ENCODE measurements around the gene SORCS1. TPM values are rescaled to one million over a fixed set of nuclear protein-coding genes. Genes with fewer than 3 reads are reported as not detected.

Gene SORCS1
- total RNA-seq, 1 experiment from 2014 or later = not detected

DNA sequence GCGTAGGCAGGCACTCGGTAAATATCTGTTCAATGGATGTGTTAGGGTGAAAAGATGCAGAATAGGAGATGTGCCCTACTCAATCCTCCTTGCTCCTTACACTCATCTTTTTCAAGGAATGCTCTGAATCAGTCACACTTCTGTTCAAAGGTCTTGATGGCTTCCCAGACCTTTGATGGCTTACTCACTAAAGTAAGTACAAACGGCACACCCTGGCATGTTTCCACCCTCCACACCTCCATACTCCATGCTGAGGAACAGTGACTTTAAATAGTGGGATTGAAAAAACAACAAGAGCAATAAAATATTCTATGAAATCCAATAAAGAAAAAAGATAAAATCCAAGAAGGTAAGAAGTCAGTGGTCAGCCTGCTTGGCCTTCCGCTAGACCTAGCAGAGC lies 569.2 kb downstream of the SORCS1 start:
- DNase-seq (ENCODE audit: low read depth) = no peak

DNA sequence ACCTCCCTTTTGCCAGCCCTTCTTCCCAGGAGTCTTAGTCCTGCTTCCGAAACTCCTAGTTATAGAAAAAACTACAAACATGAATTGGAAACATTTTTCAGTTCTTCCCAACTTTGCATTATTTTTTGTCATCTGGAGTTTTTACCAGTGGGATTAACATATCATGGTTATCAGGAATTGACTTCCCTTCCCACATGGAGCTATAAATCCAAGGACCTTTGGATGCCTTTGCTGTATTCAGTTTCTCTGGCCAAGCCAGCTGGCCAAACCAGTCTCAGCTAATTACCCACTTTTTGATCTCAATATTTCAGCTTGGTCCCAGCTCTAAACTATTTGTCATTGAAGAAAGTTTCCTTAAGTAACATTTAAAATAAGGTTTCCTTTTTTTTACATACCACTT lies 570.6 kb downstream of the SORCS1 start:
- DNase-seq (ENCODE audit: low read depth) = no peak

DNA sequence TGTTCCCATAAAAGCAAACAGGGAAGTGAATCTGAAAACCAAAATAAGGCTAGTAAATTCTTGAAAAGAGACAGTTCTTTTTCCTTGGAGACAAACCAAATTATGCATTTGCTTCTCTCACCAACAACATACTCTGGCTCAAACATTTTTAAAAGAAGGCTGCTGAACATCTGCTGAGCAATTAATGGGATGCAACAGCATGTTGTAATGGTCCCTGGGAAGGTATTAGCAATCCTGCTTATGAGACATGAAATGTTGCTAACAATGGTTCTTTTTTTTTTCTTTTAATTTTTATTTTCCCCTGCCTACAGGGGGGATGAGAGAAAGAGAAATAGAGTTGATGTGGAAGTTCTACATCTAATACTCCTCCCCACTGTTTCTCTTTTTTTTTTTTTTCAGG lies 572.1 kb downstream of the SORCS1 start:
- DNase-seq (ENCODE audit: low read depth) = no peak

DNA sequence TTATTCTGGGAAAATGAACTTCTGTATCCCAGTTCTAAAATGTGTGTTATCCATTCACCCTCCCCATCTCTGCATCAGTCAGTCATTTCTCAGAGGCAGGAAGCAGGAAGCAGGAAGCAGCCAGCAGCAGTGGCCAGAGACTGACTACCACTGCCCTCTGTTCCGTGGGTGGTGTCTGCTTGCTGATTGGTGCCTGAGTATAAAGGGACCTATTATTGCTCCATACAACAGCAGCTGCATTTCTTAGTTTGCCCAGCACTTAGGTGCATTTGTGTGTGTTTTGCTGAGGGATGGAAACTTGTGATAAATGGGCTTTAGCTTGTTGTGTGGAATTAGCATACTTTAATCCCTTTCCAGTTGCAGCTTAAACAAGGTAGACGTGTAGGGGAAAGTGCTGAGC lies 582.2 kb downstream of the SORCS1 start:
- no peak for DNase-seq (ENCODE audit: low read depth)

DNA sequence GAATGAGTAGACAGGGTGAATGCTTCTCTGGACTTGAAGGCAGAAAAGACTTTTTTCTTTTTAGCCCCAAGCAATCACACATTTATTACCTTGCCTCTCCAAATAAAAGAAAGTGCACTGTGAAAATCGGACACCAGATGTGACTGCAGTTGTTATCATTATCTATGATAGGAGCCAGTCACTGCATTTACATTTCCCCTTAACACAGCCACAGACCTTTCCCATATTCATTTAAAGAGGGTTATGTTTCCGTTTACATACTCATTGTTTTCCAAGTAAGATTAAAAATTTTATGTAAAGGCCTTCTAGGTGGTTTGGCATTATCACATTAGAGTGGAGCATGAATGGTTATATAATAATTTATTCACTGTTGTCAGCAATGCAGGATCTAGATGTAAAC lies 586.8 kb downstream of the SORCS1 start:
- DNase-seq (ENCODE audit: low read depth) = no peak

DNA sequence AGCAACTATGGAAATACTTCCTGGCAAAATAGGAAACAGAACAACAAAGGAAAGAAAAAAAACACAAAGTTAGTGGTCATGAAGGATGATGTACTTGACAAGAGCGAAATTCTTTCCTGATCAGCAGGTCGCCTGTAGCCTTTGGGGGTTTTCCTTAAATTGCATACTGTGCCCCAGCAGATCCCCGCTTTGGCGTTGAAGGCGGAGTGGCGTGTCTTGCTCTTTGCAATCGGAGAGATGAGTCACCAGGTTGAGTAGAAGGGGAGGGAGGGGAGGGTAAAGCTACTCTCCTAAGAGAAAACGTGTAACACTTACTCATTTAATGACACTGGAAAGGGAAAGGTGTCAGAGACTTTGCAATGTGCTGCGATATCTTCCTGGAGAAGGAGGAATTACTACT lies 587.2 kb downstream of the SORCS1 start:
- no peak for DNase-seq (ENCODE audit: low read depth)

DNA sequence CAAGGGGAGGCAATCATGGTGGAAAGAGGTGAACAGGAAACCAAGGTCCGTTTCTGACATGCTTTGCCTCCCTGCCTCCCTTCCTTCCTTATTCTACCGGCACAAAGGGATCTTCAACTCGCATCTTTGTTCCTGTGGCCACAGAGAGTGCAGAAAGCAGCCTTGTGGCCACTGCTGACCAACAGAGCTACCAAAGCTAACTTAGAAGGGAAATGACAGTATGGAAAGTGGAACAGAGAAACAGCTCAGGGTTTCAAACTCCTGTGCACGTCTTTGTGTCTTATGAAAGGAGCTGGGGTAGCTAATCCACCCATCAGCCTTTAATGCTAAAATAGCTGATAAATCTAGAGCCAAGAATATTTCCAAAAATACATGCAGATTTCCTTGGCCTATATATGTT lies 588.0 kb downstream of the SORCS1 start:
- no peak for DNase-seq (ENCODE audit: low read depth)

DNA sequence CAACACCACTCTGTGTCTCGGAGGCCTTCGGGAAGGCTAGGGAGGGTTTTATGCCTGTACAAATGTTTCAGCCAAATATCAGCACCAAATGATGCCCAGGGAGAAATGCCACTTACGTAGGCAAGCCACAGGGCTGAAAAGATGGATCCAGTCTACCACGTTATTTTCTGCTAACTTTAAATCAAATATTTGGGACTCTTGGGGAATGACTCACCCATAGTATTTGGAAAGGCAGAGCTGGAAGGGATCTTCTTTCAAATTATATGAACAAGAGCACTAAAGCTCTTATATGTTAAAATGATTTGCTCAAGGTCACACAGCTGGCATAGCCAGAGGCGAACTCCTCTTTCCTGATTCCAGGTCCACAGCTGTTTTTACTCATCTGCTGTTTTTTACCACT lies 591.4 kb downstream of the SORCS1 start:
- DNase-seq (ENCODE audit: low read depth) = no peak

DNA sequence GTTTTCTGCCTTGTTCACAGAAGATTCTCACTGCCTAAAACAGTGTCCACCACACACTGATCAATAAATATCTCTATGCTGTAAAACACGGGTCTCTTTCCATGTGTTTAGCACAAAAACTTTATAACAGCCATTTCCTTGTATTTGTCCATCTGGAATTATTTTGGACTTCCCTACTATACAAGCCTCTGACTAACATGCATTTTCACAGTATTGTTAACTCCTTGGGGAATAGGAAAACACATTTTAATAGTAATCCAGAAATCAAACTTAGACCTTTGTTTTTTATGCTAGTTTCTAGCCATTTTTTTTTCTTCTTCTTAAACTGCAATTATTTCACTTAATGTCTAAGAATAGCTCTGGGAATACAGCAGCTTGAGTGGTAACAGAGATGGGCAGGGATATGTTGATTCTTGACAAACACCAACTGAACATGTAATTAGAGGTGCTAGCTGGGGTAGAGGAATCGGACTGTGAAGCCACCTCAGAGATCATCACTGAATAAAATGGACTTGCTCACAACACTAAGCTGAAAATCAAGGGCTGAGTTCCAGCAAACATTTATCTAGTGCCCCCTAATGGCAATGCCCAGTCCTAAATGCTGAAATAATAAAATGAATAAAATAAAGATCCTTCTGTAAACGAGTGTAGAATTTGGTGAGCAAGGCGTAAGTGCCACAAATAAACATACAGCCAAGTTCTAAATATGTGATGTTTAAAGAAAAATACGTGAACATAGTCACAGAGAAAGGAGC lies 593.1 kb downstream of the SORCS1 start:
- no peak for DNase-seq (ENCODE audit: low read depth)

DNA sequence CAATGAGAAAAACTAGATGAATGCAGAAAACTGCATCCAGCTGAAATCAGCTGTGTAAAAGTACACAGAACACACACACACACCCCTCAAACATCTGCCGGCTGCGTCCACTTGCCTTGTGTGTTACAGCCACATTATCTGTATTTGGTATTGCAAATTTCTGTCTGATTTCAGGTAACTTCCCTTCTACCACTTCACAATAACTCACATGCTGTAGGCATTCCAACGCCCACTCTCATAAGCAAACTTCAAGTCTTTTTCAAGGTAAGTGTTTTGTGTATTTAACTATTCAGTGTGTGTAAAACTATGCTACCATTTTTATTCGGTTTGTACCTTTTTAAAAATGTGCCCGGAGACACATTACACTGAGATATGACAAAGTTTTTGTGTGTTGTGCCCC lies 594.2 kb downstream of the SORCS1 start:
- no peak for DNase-seq (ENCODE audit: low read depth)

DNA sequence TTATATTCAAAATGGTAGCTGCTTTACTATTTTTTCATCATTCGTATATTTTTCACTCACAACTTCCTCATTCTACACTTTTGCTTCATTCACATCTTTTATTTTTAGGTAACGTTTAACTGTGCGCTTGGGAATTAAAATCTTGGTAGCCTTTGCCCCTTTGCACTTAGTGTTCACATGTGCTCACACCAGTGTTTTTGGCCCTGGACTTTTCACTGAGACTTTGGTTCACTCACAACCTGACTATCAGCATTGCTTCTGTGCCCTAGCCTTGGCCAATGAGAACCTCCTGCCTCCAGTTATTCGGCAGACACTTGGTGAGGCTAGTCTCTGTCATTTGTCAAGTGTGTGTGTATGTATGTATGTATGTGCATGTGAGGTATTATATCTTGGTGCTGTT lies 596.9 kb downstream of the SORCS1 start:
- no peak for DNase-seq (ENCODE audit: low read depth)

DNA sequence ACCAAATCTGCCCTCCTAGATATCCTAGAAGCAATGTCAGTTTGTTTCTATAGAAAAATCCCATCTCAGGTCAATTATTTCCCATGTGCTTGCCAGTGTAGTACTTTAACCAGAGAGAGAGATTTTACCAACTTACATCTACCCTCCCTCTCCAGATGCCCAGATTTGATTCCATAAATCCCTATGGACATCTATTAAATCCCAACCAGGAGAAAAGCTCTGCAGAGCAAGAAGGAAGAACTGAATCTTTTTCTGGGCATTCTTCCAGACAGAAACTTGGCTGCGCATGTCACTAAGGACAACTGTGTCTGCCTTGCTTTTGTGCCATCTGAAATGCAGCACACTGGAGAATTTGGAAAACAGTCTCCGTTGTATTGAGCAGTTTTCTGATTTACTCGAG lies 597.6 kb downstream of the SORCS1 start:
- no peak for DNase-seq (ENCODE audit: low read depth)

DNA sequence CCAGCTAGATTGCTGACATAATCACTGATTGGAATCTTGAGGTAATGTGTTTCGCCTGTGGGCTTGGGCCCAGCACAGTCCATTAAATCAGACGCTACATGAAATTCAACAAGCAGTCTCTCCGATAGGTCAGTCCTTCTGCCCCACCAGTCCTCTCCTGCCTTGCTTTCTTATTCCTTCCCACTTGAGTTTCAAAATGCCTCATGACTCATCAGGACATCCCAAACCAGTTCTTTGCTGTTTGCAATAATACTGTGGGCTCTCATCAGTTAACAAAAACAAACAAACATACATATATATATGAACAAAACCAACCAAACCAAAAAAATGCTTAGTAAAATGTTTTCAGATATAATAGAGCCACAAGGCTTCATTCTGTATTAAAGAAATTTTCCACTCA lies 599.0 kb downstream of the SORCS1 start:
- no peak for DNase-seq (ENCODE audit: low read depth)

DNA sequence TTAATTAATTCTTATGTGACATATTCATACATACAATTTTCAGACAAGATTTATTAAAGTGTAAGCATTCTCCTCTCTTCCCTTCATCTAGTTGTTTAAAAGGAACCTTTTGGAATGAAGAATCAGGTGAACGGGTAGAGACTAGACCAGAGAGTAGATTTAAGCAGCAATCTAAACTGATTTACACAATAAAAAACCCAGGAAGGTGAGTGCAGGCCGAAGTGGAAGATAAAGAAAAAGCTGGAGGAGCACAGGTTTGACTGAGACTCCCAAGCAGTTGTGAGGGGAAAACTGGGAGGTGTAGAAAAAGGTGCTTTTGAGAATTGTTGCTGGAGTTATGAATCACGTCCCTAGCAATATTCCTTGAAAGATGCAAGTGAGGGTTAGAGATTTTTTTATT lies 601.1 kb downstream of the SORCS1 start:
- DNase-seq (ENCODE audit: low read depth) = no peak

DNA sequence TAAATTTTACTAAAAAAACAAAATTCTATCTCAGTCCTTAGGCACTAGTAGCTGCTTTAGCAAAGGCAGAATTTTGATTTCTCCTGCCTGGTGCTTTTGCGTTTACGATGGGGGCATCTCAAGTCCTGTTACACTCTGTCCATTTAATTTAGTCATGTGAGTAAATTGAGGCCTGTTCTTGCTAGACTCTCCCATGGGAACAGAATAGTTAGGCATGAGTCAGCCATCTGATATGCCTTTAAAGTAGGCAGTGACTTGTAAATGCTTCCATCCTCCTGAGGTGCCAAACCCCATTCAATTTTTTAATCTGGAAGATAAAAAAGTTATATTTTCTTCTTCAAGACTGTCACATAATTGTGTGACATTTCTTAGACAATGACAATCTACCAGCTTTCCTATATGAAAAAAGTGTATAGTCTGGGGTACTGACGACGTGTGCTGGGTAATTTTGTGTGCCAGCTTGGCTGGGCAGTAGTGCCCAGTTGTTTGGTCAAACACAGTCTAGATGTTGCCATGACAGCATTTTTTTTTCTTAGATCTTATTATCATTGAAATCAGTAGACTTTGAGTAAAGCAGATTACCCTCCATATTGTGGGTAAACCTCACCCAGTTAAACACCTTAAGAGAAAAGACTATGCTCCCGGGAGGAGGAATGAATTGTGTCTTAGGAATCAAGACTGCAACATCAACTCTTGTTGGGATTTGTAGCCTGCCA lies 603.4 kb downstream of the SORCS1 start:
- DNase-seq (ENCODE audit: low read depth) = no peak

DNA sequence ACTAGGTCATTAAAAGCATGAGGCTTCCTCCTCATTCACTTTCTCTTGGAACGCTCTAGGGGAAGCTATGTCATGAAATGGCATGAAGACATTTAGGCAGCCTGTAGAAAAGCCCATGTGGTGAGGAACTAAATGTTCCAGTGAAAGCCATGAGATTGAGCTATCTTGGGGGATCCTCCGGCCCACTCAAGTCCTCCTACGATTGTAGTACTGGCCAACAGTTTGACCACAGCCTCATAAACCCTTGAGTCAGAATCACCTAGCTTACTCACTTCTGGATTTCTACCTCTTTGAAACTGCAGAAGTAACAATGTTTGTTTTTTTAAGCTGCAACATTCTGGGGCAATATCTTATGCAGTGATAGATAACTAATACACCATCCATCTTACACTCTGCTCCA lies 605.1 kb downstream of the SORCS1 start:
- DNase-seq (ENCODE audit: low read depth) = no peak

DNA sequence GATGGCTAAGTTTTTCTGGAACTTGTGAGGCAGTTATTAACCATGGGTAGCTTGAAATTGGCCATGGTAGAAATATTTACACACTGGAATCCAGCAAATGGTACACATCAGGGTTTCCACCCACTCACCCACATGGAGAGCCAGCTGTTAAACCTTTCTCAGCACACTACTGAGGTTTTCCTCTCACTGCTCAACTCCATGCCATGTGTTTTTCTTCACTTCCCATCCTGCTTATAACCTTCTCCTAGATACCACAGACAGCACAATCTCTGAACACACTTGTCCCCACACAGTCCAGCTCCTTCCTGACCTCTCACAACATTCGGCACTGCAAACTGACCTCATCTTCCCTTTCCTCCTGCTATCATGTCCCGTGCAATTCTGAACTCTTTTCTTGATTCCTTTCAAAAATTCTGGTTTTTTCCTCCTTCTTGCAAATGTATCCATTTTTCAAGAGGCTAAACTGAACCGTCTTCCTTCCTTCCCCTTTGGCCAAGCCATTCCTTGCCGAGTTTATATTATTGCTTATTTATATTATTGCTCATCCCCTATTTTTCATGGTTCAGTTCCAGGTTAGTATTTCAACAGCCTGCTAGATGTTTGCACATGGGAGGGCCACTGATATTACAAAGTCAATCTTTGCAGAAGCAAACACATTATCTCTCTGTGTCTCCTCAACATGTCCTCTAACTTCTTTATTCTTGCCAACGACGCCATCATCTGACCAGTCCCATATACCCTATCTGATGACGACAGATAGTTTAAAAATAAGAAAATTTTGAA lies 606.4 kb downstream of the SORCS1 start:
- DNase-seq (ENCODE audit: low read depth) = no peak

DNA sequence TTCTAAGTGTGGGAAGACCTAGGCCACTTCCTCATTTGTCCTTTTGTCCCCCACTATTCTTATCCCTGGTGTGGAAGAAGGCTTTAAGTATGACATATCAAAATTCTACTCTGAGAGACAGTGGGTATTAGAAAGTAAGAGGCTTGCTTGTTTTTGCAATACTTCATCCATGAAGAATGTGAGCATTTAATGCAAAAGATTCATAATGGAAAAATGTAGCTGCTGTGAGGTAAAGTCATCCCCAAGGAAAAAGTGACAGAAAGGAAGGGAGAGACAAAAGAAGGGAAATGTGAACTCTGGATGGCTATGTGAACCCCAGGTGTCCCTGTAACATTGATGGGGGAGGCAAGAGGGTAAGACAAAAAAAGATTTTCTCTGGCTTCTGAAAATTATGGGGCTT lies 607.5 kb downstream of the SORCS1 start:
- DNase-seq (ENCODE audit: low read depth) = no peak

DNA sequence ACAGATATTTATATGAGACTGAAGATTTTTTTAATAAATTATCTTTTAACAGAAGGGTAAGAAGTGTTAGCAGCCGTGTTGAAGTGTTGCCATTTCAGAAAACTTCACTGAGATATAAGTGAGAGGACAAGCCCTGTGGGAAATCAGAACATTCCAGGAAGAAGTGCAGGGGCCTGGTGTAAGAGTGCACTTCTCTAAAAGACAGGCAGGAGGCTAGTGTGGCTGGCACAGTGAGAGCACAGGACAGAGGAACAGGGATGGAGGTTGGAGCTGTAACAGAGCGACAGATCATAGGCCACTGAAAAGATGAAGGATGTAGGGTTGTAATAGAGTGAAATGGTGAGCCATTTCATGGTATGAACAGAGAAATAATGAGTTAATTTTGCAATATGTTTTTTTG lies 608.9 kb downstream of the SORCS1 start:
- DNase-seq (ENCODE audit: low read depth) = no peak

DNA sequence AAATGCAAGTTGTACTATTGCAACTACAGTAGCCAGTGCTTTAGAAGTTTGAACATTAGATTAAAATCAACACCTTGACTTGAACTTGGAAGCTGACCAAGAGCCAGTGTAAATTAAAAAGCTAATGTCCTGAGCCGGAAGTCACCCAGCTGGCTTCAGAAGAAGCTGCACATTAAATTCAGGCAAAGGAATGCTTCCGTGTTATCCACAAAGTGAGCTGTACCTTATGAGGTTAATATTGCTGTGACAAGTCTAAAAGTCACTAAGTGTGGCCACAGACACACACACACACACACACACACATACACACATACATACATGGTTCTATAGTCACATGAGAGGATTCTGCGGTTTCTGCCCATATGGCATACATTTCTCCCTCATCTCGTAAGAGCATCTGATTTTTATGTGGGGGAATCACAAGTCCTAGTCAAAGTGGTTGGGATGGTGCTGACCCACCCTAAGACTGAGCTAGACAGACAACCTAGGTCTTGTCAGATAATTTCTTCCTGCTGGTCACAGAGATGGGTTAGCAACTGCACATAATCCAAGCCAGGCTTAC lies 612.9 kb downstream of the SORCS1 start:
- DNase-seq (ENCODE audit: low read depth) = no peak

DNA sequence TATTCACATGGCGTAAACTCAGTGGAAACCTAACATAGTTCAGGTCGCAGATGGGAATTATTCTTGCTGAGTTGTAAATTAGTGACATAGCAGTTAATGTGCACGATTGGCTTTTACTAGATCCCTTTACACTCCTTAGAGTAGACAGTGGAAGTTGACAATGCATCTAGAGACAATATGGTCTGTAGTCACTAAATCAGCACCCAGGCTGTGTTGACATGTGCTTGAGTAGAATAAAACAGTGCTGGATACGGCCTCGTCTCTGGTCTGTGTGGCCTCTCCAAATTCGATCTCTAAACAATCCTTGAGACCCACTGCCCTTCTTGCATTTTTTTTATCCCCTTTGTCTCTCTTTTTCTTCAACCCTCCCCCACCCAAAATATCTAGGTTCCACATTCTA lies 615.7 kb downstream of the SORCS1 start:
- no peak for DNase-seq (ENCODE audit: low read depth)

DNA sequence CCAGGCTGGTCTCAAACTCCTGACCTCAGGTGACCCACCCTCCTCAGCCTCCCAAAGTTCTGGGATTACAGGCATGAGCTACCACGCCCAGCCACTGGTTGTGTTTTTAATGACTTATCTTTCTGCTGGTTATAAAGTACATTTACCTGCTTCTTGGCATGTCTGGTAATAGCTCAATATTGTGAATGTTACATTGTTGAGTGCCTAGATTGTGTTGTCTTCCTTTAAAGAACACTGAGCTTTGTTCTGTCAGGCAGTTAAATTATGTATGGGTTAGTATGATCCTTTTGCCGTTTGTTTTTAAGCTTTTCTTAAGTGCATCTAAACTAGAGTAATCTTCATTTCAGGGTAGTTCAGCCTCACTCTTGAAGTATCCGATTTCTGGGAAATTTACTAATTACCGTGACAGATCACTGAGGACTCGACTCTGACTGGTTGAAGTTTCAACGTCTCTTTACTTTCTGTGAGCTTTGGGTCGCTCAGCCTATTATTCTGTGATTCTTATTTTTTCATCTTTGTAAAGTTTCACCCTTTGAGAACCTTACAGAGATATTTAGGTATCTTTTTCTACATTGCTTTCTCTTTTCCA lies 617.4 kb downstream of the SORCS1 start:
- DNase-seq (ENCODE audit: low read depth) = no peak
